ENCODE data around the gene OCA2. TPM values are rescaled to one million over a fixed set of nuclear protein-coding genes. Genes with fewer than 3 reads are reported as not detected.

The OCA2 gene
- total RNA-seq, 6 donors from 2014 or later: 0.83 to 6.0 (median 2.0) TPM

- Histone ChIP-seq H3K36me3 (no peaks in the 10 kb centered on the region), H3K27me3 (peaks cover 0 to 17% (median 7%) of the 10 kb centered on the region in 4 donors), H3K9me3 (no peaks in the 10 kb centered on the region), H3K4me3 (no peak overlapping the region), H3K27ac (no peak overlapping the region), H3K4me1 (peaks cover 14 to 25% (median 22%) of the 10 kb centered on the region in 4 donors)
- DNase-seq (no peak), ATAC-seq (ENCODE audit: low FRiP score in 2 of 2) (no peak)
- TF ChIP-seq POLR2AphosphoS5 (IDR thresholded peaks at IDR 0.05): no peak
- TF ChIP-seq EP300 (IDR thresholded peaks at IDR 0.05): no peak
- no peak for TF ChIP-seq CTCF (IDR thresholded peaks at IDR 0.05)
- no peak for TF ChIP-seq POLR2A (IDR thresholded peaks at IDR 0.05)
- WGBS, 2 donors: 95 to 96% methylated on average over 10 of the region's 10 CpGs
Measured at GRCh38 chr15:28104326-28104725, 5.2 kb upstream of the OCA2 start.

GRCh38 chr15:28103831-28104230 lies 4.7 kb upstream of the OCA2 start:
- WGBS, 2 donors: 88 to 89% methylated on average over 10 of the region's 10 CpGs
- no peaks in the 10 kb centered on the region for H3K9me3 ChIP-seq
- peaks cover 0 to 20% (median 11%) of the 10 kb centered on the region in 4 donors for H3K27me3 ChIP-seq
- no peak overlapping the region for H3K27ac ChIP-seq
- peaks cover 19 to 30% (median 27%) of the 10 kb centered on the region in 4 donors for H3K4me1 ChIP-seq
- TF ChIP-seq POLR2AphosphoS5 (IDR thresholded peaks at IDR 0.05) (no peak), CTCF (IDR thresholded peaks at IDR 0.05) (no peak), EP300 (IDR thresholded peaks at IDR 0.05) (no peak), POLR2A (IDR thresholded peaks at IDR 0.05) (no peak)
- DNase-seq: no peak
- no peak for ATAC-seq (ENCODE audit: low FRiP score in 2 of 2)
- H3K4me3 ChIP-seq: no peak overlapping the region
- no peaks in the 10 kb centered on the region for H3K36me3 ChIP-seq

GRCh38 chr15:28101983-28102441 lies 2.9 kb upstream of the OCA2 start:
- Histone ChIP-seq H3K4me3 (no peak overlapping the region), H3K4me1 (peaks cover 22 to 33% (median 26%) of the 10 kb centered on the region in 4 donors), H3K9me3 (no peaks in the 10 kb centered on the region), H3K27ac (no peak overlapping the region), H3K36me3 (no peaks in the 10 kb centered on the region), H3K27me3 (peaks cover 0 to 17% (median 12%) of the 10 kb centered on the region in 4 donors)
- no peak for TF ChIP-seq EP300 (IDR thresholded peaks at IDR 0.05)
- no peak for TF ChIP-seq CTCF (IDR thresholded peaks at IDR 0.05)
- TF ChIP-seq POLR2A (IDR thresholded peaks at IDR 0.05): no peak
- no peak for TF ChIP-seq POLR2AphosphoS5 (IDR thresholded peaks at IDR 0.05)
- ATAC-seq (ENCODE audit: low FRiP score in 2 of 2) (no peak), DNase-seq (no peak)
- WGBS, 2 donors: 88% methylated on average over 9 of the region's 10 CpGs; no CpG with 5 or more reads in 1 of the 2 donors

- H3K27me3 ChIP-seq: peaks cover 0 to 15% (median 12%) of the 10 kb centered on the region in 4 donors
- no peak for DNase-seq
- H3K4me3 ChIP-seq: no peak overlapping the region
- no peak for TF ChIP-seq EP300 (IDR thresholded peaks at IDR 0.05)
- TF ChIP-seq POLR2AphosphoS5 (IDR thresholded peaks at IDR 0.05): no peak
- TF ChIP-seq POLR2A (IDR thresholded peaks at IDR 0.05): no peak
- TF ChIP-seq CTCF (IDR thresholded peaks at IDR 0.05): no peak
- H3K36me3 ChIP-seq: no peaks in the 10 kb centered on the region
- H3K9me3 ChIP-seq: no peaks in the 10 kb centered on the region
- H3K27ac ChIP-seq: no peak overlapping the region
- ATAC-seq (ENCODE audit: low FRiP score in 2 of 2): no peak
- WGBS, 2 donors: 81 to 100% methylated on average over 1 to 8 of the region's 8 CpGs
- H3K4me1 ChIP-seq: peaks cover 26 to 33% (median 26%) of the 10 kb centered on the region in 4 donors
Measured at GRCh38 chr15:28101201-28101600, 2.1 kb upstream of the OCA2 start.
